DOHH2 (cell line): ENCODE results near the gene ACSM4.

Experiments used
- CTCF ChIP-seq: fragments of 200-600 bp; sonication (generic); IDR thresholded peaks from one replicate; pipeline ENCODE4 v1.5.1; 2014; ENCODE audit warnings: antibody characterized with exemption, mild to moderate bottlenecking, low read depth, low read length; ENCODE audit not compliant: poor library complexity, severe bottlenecking
- EZH2phosphoT487 ChIP-seq: fragments of 200-600 bp; sonication (generic); IDR thresholded peaks from 2 replicates; pipeline ENCODE4 v1.6.1; 2017; ENCODE audit warnings: borderline replicate concordance, mild to moderate bottlenecking, antibody characterized with exemption, low read length, moderate library complexity, mixed read lengths

DNA sequence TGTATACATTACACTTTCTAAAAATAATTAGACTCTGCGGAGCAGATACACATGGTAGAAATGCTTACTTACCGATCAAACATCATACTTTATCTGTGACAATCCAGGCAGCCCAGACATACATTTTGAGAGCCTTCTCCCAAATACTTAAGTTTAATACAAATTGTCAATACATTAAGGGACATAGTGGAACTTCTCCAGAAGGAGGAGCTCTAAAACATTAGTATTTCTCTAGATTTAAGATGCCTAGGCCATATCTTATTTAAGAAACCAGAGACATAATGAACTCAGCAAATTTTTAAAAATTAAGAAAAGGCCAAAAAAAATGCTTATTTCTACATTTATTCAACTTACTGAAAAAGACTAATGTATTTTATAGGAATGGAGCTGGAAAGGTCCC is 16.1 kb downstream of the ACSM4 start:
- TF ChIP-seq CTCF (no peak), EZH2phosphoT487 (no peak)
